Measurements from ENCODE around the gene NDUFC2.

DNA sequence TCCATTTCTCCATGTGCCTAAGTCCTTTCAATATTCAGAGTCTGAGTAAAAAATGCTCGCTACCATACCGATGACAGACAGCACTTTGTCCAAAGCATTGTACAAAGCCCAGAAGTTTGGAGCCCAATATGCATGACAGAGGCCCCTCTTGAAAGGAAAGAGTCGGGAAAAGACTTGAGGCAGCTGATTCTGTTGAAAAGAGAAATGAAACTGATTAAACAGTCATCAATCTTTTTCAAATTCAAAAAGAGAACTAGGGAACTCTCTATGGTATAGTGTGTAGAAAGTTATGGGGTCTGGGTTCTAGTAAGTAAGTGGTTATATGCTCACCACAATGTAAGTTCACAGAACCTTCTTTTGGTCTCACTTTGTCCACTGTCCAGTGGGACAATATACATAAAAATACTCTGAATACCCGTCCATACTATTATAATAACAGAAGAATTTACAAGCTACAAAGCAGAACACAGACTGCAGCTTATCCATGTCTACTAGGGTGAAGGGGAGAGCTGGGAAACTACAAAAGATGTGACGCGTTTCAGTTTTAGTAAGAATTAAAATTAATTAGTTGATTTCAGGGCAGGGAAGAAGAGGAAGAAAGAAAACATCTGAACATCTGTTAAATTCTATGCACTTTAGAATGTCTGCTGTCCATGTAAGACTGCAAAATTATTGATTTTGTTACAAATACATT, 33.1 kb upstream of the NDUFC2 start:
- TF ChIP-seq CTCF (IDR thresholded peaks at IDR 0.05), result no peak
- no peak for TF ChIP-seq EP300 (IDR thresholded peaks at IDR 0.05)
- TF ChIP-seq POLR2AphosphoS5 (IDR thresholded peaks at IDR 0.05), result no peak

Measured in sigmoid colon (tissue), 4 donors.